HG03520 (cell line): ENCODE results near the gene LCORL.
A peak's percentile ranks its signal among the peaks of the same experiment; 100 is the strongest.
"Not testable (repeated sequence)": the region's sequence is repeated elsewhere in the genome, so short reads cannot be mapped to it uniquely, and the experiment has no call there.

Experiments
- ATAC-seq: cut with Tn5 transposase; IDR thresholded peaks from one replicate; pipeline ENCODE4 v1.9.1; 2021; ENCODE audit warnings: mild to moderate bottlenecking, moderate library complexity; ENCODE audit not compliant: unreplicated experiment

LCORL gene

DNA sequence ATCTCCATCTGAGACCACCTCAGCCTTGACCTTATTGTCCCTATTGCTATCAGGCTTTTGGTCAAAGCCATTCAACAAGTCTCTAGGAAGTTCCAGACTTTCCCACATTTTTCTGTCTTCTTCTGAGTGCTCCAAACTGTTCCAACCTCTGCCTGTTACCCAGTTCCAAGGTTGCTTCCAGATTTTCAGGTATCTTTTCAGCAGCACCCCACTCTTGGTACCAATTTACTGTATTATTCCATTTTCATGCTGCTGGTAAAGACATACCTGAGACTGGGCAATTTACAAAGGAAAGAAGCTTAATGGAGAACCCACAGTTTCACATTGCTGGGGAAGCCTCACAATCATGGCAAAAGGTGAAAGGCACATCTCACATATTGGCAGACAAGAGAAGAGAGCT lies 159.6 kb downstream of the LCORL start:
- not testable (repeated sequence) for ATAC-seq

DNA sequence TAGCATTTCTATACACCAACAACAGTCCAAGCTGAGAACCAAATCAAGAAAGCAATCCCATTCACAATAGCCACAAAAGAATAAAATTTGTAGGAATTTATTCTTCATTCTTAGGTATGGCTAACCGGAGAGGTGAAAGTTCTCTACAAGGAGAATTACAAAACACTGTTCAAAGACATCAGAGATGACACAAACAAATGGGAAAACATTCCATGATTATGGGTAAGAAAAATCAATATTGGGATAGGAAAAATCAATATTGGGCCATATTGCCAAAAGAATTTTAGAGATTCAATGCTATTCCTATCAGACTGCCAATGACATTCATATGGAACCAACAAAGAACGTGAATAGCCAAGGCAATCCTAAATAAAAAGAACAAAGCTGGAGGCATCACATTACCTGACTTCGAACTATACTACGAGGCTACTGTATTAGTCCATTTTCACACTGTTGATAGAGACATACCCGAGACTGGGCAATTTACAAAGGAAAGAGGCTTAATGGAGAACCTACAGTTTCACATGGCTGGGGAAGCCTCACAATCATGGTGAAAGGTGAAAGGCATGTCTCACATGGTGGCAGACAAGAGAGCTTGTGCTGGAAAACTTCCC lies 161.7 kb downstream of the LCORL start:
- ATAC-seq, result no peak

DNA sequence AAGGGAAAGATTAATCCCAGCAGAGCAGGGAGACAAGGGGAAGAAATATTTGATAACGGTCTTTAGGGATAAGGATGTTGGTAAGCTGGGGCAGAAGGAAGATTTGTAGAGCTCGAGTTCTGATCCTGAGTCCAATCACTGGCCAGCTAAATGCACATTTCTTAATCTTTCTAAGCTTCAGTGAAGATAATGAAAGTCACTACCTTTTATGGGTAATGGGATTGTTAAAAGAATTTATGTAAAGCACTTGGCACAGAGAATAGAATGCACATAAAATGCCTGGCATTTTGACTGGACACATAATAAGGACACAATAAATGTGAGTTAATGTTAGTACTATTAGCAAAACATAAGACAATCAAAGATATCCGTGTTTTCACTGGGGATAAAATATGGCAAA lies 167.5 kb downstream of the LCORL start:
- no peak for ATAC-seq

DNA sequence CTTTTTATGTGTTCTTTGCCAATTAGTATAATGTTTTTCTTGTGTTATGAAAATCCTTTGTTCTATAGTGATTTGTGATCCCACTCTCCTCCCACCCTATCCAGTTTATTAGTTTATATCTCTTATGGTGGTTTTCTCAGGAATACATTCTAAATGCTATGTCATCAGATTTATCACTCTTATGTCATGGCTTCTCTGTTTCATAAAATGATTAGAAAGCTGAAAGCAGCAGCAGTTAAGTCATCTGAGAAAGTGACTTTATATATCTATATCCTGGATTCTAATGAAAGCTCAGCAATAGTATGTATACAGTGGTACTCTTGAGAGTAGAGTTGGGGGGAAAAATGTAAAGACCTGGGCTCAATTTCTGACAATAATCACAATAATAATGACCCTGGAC lies 169.6 kb downstream of the LCORL start:
- ATAC-seq, result no peak

DNA sequence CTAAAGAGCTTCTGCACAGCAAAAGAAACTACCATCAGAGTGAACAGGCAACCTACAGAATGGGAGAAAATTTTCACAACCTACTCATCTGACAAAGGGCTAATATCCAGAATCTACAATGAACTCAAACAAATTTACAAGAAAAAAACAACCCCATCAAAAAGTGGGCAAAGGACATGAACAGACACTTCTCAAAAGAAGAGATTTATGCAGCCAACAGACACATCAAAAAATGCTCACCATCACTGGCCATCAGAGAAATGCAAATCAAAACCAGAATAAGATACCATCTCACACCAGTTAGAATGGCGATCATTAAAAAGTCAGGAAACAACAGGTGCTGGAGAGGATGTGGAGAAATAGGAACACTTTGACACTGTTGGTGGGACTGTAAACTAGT lies 171.3 kb downstream of the LCORL start:
- not testable (repeated sequence) for ATAC-seq

DNA sequence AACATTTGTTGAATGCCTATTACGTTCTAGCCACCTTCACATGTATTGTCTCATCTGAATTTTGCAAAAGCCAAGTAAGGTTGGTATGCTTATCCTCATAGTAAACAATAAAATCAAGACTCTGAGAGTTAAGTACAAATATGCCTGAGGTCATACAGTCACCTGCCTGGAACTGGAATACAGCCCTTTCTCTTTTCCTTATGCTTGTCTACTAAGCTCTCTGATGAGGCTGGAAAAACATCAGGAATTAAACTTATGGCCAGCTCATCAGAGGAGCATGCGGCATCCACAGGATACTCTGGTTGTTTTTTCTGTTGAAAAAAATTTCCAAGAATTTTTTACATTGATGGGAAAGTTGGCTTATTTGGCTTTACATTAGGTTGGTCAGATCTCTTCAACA lies 175.3 kb downstream of the LCORL start:
- no peak for ATAC-seq

DNA sequence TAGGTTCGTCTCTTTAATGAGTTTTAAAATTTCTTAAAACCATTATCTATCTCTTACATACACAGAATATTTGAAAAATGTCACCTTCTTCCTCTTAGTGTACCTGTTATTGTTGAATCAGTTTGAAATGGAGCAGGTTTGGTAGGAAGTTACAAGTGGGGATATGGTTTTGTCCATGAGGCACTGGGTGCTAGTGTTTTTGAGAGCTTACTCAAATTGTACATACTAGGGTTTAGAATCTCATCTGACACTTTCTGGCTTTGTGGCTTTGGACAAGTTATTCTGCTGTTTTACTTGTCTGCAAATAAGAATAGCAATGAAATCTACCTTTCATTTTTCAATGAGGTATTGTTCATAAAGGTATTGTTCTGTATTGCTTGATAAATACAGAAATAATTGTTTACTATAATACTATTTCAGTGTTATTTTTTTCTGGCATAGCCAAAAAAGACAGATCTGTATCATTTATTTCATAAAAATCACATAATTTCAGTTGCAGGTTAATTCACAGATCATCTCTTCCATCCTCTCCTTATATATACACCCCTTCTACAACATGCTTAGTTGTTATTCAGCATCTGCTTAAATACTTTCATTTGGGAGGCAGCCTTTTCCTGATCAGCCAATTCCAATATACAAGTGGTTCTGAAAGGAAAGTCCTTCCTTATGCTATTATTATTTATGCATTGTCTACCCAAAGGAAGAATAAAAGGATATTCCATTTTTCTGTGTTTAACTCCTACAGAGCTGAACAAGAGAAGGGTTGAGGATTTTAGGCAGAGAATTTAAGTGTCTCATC lies 197.5 kb downstream of the LCORL start:
- ATAC-seq, result no peak

DNA sequence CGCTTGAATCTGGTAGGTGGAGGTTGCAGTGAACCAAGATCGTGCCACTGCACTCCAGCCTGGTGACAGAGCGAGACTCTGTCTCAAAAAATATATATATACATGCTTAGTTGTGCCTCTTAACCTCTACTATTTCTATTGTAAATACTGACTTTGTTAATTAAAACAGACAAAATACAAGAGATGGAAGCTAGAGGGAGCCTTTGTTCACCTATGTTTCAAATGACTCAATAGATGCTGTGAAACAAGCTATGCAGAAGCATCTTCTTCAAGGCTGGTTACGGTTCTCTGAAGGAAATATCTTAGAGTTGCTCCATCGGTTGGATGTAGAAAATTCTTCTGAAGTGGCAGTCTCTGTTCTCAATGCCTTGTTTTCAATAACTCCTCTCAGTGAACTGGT lies 204.5 kb downstream of the LCORL start:
- ATAC-seq, result peak; percentile 79

DNA sequence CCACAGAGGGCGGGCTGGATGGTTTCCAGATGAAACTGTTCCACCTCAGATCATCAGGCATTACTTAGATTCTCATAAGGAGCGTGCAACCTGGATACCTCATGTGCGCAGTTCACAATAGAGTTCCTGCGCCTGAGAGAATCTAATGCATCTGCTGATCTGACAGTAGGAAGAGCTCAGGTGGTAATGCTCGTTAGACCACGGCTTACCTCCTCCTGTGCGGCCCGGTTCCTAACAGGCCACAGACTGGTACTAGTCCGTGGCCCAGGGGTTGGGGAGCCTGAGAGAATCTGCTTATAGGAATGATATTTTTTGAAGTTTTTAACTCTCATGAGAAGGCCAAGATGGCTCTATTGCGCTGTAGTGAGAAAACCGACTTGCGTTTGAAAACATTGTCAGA lies 205.4 kb downstream of the LCORL start:
- no peak for ATAC-seq

DNA sequence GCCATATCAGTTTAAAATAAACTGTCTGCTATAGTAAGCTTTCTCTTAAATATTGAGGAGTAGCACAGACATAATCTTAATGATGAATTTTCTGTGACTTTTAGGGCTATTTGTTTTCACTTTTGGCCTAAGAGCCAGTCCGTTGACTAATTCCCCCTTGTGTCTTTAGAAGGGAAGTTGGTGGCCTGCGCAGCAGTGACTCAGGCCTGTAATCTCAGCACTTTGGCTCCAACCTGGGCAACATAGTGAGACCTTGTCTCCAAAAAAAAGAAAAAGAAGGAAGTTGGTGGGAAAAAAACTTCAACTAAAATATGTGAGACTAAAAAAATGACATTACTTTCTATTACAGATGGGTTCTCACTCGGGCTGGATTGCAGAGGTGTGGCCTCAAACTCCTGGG lies 207.4 kb downstream of the LCORL start:
- no peak for ATAC-seq

DNA sequence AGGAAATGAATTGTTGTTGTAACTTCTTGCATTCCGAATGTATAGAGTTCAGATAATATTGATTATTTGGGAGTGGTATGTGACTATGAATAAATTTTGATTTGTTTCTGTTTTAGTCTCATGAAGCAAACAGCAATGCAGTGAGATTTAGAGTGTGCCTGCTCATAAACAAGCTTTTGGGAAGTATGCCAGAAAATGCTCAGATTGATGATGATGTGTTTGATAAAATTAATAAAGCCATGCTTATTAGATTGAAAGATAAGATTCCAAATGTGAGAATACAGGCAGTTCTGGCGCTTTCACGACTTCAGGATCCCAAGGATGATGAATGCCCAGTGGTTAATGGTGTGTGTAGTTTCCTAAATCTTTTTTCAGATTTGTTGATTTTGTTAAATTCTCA lies 208.8 kb downstream of the LCORL start:
- ATAC-seq, result no peak

DNA sequence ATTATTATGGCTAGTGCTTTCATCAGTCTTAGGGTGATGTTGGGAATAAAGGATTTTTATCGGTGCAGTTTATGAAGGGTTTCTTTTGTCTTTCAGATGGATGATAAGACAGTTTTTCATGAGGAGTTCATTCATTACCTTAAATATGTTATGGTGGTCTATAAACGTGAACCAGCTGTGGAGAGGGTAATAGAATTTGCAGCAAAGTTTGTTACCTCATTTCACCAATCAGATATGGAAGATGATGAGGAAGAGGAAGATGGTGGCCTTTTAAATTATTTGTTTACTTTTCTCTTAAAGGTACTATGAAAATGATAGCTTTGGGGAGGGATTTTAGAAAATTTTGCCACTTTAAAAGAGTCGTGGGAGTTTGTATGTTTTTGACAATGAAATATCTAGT lies 209.4 kb downstream of the LCORL start:
- no peak for ATAC-seq

DNA sequence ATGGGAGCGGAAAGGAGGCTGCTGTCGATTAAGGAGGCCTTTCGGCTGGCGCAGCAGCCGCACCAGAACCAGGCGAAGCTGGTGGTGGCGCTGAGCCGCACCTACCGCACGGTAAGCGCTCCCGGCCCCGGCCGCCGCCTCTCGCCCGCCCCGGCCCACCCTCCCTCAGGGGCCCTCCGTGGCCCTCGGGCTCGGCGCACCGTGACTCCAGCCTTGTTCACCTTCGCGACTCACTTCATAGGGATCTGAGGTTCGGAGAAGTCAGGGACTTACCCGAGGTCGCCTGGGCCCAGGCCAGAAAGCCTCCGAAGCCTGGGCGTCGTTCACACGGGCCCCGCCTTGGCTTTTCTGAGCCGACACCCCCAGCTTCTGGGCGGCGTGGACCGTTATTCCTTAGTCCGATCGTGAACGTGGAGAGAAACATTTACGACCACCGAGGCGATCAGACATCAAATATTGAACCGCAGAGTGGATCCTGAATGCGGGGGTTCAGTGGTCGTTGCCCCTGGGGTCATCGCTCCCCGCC lies 210.4 kb downstream of the LCORL start:
- peak; percentile 23 for ATAC-seq

DNA sequence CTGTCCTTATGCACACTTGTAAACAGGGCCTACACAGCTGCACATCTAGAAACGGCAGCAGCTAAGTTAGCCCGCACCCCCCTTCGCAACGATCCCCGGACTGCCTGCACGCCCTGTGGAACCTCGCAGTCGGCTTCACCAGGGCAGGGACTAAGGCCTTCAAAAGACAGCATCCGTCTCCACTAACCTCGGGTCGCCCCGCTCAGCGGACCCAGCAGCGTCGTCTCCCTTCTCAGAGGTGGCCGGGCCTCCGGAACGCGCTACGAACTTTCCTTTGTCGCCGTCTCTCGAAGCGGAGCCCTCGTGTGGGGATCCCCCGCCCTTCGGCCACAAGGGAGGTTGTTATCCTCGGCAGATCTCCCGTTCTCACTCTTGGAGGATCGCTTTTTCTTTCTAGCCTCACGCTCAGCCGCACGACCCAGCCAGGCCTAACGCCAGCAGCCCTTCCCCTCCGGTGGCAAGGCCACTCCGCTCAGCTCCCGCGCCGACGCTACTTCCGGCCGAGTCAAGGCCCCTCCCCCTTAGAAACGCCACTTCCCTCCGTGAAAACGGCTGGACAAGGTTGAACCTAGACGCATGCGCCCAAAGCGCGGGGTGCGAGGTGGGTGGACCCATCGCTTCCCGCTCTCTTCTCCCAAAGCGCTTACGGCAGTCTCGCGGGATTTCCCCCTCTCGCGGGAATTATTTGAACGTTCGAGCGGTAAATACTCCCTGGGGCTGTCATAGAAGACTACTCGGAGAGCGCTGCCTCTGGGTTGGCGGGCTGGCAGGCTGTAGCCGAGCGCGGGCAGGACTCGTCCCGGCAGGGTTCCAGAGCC lies 211.1 kb downstream of the LCORL start, which contains the start of the genes DCAF16 and NCAPG:
DCAF16 (minus strand) TSS at position 498 of the 818 bp plus-strand sequence. CDS start 6,616 bp downstream, outside the sequence.
NCAPG (plus strand) TSS at position 720 of the 818 bp plus-strand sequence. CDS start 99 bp downstream, outside the sequence.
- ATAC-seq, result peak; percentile 89

DNA sequence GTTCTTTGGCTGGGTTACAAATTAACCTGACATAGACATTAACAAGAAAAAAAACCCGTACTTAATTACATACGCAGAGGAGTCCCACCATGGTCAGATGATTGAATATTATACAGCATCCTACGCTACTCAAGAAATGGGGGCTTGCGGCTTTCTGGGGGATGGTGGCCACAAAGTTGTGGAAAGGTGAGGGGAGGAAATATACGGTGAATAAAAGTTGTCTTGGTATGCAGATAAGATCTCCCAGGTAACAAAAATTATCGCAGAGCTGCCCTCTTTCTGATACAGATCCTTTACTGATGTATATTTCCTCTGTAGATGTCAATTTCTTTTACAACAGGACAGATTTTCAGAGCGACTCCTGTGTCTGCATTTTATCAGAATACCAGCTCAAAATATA lies 211.9 kb downstream of the LCORL start:
- no peak for ATAC-seq

DNA sequence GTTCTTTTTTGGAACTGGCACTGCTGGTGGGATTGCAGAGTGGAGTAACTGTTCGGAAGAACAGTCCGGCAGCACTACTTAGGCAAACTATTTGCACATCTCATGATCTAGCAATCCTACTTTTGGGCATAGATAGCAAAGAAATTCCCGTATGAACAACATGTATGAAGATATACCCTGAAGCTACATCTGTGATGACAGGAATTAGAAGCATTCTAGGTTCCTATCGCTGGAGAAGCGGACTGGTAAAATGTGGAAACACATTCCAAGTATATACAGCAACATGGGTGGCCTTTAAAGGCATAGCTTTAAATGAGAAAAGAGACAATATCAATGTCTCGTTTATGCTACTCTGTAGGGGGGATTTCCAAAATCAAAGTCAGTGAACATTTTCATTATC lies 214.1 kb downstream of the LCORL start:
- no peak for ATAC-seq

DNA sequence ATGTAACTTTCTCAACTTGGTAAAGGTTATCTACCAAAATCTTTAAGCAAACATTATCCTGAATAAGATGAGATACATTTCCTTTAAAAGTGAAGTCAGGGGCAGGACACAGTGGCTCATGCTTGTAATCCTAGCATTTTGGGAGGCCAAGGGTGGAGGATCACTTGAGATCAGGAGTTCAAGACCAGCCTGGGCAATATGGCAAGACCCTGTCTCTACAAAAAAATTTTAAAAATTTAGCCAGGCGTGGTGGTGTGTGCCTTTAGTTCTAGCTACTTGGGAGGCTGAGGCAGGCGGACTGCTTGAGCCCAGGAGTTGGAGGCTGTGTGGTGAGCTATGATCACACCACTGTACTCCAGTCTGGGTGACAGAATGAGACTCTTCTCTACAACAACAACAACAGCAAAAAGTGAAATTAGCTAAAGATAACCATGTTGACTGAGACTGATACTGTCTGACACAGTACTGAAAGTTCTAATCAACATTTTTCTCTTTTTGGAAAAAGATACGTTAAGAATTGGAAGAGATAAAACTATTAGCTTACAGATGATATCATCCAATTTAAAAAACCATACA lies 215.9 kb downstream of the LCORL start:
- no peak for ATAC-seq

DNA sequence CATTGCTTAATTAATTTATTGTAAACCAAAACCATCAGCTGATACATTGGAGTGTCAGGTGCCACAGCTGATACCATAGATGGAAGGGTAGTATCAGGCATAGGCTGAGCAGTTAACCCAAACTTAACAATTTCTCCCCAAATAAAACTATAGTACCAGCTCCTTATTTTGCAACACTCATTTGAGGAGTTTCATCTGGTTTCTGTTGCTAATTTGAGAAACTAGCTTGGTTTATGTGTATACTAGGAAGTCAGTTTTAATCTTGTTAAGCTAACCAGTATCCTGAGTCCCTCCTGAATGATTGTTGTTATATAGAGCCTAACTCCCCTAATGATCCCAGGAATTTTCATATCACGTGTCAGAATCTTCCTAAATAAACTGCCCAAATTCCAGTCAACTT lies 223.7 kb downstream of the LCORL start:
- no peak for ATAC-seq

DNA sequence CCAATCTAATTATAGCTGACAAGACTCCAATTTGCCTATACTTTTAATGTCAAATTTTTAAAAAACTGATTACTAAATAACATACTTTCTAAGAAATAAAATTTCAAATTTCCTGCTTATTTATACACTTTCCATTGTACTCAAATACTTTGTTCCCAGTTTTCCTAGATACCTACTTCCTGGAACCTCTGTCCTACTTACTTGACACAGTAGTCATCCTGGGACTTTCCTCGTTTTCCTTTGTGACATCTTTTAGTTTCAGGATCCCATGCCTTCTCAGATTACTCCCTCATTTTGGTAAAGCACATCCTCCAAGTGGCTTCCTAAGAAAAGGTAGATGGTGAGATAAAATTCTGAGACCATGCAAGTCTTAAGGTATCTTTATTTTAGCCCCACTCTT lies 226.8 kb downstream of the LCORL start:
- ATAC-seq, result no peak
